COR-L47 (cell line): ENCODE measurements around the gene MYCBP2.
A peak's percentile ranks its signal among the peaks of the same experiment; 100 is the strongest.
"Not testable (repeated sequence)": the region's sequence is repeated elsewhere in the genome, so short reads cannot be mapped to it uniquely, and the experiment has no call there.

Source experiments
- DNase-seq: peaks from one replicate; lab custom pipeline; 2025; lab: John Stamatoyannopoulos, UW

Gene MYCBP2, protein sequence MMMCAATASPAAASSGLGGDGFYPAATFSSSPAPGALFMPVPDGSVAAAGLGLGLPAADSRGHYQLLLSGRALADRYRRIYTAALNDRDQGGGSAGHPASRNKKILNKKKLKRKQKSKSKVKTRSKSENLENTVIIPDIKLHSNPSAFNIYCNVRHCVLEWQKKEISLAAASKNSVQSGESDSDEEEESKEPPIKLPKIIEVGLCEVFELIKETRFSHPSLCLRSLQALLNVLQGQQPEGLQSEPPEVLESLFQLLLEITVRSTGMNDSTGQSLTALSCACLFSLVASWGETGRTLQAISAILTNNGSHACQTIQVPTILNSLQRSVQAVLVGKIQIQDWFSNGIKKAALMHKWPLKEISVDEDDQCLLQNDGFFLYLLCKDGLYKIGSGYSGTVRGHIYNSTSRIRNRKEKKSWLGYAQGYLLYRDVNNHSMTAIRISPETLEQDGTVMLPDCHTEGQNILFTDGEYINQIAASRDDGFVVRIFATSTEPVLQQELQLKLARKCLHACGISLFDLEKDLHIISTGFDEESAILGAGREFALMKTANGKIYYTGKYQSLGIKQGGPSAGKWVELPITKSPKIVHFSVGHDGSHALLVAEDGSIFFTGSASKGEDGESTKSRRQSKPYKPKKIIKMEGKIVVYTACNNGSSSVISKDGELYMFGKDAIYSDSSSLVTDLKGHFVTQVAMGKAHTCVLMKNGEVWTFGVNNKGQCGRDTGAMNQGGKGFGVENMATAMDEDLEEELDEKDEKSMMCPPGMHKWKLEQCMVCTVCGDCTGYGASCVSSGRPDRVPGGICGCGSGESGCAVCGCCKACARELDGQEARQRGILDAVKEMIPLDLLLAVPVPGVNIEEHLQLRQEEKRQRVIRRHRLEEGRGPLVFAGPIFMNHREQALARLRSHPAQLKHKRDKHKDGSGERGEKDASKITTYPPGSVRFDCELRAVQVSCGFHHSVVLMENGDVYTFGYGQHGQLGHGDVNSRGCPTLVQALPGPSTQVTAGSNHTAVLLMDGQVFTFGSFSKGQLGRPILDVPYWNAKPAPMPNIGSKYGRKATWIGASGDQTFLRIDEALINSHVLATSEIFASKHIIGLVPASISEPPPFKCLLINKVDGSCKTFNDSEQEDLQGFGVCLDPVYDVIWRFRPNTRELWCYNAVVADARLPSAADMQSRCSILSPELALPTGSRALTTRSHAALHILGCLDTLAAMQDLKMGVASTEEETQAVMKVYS (N-terminal part only)

DNA sequence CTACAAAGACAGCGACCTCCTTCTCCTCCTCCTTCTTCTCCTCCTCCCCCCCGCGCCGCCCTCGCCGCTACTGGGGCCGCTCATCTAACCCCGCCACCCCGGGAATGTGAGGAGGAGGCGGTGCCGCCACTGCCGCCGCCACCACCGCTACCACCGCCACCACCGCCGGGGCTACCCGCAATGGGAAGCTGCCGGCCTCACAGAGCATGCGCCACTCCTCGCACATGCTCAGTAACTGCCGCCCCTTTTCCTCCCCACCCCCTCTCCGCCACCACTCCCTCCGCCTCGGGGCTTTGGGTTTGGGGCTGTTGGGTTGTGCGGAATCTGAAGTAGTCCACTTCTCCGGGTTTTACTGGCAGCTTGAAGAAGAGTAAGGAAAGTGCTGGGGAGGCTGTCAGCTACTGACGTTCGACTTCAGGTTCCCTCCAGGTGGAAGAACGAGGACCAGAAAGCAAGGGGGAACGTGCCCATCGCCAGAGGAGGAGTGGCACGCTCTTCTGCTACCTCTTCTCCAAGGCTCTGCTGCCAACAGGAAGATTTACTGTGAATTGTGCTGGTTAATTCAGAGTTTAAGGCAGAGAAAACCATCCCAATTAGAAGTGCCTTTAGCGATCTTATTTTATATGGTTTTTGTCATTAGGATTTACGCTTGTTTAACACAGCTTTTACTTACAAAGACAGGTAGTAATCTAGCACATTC is at the start of gene MYCBP2:
TSS of gene MYCBP2 (minus strand) at position 190 of the 700 bp plus-strand sequence. CDS start 319 bp downstream, outside the sequence.
- peak; percentile 98 for DNase-seq

DNA sequence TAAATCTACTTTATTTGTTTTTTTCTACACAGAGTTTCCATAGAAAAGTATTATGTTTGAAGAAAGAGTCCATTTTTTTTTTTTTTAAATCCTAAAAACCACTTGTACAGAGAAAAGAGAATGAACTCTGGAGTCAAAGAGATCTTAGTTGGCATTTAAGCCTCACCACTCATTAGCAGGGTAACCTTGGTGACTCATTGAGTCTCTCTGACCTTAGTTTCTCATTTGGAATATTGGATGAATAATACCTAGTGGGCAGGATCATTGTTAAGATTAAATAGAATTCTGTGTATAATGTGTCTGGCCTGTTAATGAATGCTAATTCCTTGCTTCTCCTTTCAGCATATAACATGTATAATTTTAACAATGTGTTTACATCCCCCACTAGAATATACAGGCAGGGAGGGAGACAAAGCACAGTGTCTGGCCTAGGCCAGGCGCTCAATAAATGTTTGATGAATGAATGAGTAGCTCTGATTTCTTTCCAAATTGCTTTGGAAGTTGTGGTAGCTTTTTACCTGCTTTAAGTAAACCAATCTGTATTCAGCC is 48.7 kb upstream of the MYCBP2 start:
- DNase-seq = no peak

GRCh38 chr13:77374786-77375185 is 47.9 kb upstream of the MYCBP2 start:
- no peak for DNase-seq

DNA sequence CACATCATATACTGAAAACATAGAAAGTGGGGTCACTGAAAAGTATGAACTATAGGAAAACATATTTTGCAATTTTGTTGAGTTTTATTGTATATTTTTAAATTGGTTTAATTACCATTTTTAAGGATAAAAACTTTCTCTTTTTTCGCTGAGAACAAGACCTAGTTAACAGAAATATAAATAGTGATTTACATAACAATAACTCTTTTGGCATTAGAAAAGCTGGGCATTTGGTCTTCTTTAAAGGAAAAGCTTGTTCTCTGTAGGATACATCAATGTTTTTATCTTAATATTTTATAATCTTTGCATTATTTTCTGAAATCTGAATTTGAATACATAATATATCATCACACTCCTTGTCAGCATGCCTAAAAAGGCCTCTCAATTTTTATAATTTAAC is 47.4 kb upstream of the MYCBP2 start:
- DNase-seq = no peak

- DNase-seq = no peak
Observed at GRCh38 chr13:77373502-77373901, 46.6 kb upstream of the MYCBP2 start.

- no peak for DNase-seq
Observed at GRCh38 chr13:77372275-77372674, 45.4 kb upstream of the MYCBP2 start.

GRCh38 chr13:77370888-77371287 is 44.0 kb upstream of the MYCBP2 start:
- no peak for DNase-seq

DNA sequence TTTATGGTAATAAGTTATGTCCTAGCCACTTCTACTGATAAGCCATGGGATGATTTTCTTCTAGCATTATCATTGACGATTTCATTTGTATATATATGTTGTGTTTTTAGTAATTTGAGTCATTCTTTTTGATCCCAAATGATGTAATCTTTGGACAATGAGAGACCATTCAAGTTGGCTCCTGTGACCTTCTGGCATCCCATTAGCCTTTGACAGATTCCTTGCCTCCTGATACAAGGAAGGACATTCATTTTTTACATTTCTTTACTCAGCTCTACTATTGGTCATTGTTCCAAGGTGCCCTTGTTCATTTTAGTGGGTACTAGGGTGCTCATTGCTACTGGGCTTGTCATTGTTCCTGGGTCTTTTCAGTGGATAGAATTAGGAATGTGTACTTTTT is 35.3 kb upstream of the MYCBP2 start:
- DNase-seq = no peak

DNA sequence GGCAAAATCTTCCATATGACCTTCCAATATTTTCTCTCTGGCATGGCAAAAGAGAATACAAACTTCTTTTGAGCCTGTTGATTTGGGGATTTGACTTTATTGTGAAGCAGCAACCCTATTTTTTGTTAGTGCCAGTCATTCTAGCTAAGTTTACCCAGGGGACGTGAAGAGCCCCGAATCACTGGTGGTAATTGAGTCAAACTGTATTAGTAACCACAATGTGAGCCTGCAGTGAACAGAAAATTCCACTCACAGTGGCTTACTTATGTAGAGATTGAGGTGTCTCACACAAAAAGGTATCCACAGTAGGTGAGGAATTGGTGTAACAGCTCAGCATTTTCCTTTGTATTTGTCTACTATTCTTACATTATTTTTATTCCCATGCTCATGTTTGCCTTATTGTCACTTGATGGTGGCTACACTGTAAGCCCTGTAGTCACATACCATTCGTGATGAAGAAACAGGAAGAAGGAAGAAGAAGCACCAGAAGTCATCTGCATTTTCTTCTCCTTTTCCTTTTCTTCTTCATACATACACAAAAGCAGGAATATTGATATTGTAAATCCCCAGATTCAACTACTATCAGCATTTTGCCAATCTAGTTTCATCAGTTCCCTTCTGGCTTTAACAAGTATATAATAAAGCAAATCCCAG is 33.3 kb upstream of the MYCBP2 start:
- DNase-seq = no peak

GRCh38 chr13:77359171-77359570 is 32.3 kb upstream of the MYCBP2 start:
- no peak for DNase-seq

- DNase-seq = no peak
Observed at GRCh38 chr13:77358001-77358400, 31.1 kb upstream of the MYCBP2 start.

DNA sequence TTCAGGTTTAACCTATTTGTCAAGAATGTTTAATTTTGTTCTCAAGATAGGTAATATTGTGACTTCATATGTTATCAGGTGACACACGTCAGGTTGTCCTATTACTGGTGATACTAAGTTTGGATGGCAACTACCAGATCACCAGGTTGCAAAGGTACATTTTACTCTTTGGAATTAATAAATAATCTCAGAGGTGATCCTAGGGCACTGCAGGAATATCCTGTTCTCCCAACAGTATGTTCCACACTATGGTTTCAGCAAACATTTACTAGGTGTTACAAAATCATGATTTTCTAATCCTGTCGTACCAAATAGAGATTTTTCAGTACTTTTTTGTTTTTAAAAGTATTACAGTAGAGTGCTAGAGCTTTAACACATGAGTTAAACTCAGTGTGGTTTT is 29.3 kb upstream of the MYCBP2 start:
- DNase-seq = no peak

DNA sequence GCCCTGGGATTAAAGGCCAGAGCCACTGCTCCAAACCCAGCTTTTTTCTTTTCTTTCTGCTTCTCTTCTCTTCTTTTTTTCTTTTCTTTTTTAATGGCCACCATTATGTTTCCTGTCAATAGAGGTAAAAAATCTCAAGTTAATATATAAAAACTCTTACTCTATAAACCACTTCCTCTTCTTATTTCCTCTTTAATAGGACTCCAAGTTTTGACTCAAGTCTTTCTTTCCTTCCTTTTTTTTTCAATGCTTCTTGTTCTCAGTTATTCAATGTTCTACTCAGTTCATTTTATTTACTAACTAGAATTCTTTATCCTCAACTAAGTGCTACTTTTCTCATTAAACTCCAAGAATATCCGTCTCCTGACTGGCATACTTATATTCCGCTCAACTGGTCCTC is 27.1 kb upstream of the MYCBP2 start:
- no peak for DNase-seq

- no peak for DNase-seq
Observed at GRCh38 chr13:77351315-77351714, 24.4 kb upstream of the MYCBP2 start.

DNA sequence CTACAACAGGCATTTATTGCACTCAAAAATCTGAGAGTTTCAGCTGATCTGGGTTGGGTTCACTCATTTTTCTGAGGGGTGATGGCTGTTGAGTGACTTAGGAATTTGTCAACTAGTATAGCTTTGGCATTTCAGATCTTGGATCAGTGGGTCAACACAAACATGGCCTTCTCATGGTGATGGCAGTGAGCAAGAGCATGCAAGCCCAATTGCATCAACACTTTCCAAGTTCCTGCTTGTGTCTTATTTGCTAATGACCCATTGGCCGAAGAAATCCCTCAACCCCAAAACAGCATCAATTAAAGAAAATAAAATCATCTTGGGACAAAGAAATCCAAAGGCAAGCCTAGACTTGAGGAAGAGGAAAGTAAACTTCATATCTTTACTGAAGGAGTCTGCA is 23.9 kb upstream of the MYCBP2 start:
- no peak for DNase-seq

GRCh38 chr13:77349365-77349764 is 22.5 kb upstream of the MYCBP2 start:
- DNase-seq = no peak

DNA sequence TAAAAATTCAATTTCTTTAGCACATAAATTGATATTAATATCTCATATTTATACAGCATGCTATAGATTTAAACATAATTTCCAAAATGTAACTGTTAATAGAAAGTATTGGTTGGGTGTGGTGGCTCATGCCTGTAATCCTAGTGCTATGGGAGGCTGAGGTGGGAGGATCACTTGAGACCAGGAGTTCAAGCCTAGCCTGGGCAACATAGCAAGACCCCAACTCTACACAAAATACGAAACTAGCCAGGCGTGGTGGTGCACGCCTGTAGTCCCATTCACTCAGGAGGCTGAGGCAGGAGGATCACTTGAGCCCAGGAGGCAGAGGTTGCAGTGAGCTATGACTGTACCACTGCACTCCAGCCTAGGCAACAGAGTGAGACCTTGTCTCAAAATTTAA is 20.5 kb upstream of the MYCBP2 start:
- not testable (repeated sequence) for DNase-seq

DNA sequence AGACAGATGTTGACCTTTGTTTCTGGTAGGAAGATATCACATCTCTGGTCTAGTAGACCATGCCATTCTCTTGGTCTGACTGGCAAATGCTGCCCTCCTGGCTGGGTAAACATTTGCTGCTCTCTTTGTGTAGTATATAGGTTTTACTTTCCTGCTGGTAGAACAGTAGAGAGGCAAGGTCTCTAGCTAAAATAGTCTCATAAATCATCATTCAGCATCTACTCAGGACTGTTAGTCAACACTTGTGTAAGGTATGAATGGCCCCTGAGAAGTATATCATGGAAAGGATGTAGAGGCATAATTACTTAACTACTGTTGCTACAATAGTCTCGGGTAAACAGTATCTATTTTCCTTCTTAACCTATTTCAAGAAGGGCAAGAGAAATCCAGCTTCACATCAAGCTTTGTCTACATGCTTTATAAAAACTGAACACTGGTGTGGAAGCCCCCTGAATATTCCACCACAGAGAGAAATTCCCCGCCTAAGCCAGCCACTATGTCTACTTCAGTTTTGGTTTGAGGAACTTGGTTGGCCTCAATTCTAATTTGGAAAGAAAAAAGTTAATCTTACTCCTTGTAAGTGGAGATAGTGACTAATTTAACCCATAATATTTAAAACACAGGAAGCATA is 18.4 kb upstream of the MYCBP2 start:
- no peak for DNase-seq

- DNase-seq = no peak
Observed at GRCh38 chr13:77343841-77344240, 16.9 kb upstream of the MYCBP2 start.

DNA sequence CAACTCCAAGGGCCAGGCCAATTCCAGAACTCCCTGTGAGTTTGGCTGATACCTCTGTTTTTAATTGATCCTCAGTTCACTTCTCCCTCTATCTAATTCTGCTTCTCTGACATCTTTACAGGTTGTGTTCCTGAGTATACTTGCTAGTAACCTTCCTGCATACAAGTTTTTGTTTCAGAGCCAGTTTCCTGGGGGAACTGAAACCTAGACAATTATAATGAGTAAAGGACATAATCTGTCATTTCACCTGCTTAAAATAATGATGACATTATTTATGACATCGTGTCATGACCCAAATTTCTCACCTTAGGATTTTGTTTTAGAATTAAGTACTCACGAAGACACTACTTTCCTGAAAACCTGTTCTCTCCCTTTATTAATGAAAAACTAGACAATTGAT is 12.5 kb upstream of the MYCBP2 start:
- DNase-seq = no peak
